Gastrocnemius medialis (tissue), 4 donors: ENCODE data around the gene DHRS12. TPM values are rescaled to one million over a fixed set of nuclear protein-coding genes. Genes with fewer than 3 reads are reported as not detected.
A peak's percentile ranks its signal among the peaks of the same experiment; 100 is the strongest.

Experiments used
- ATAC-seq, 2 donors: fragments of 150-250 bp; one replicate each; pipeline ENCODE4 v1.9.1; 2016
- DNase-seq, 2 donors: peaks; one replicate each; pipeline ENCODE4 v3.0.0-alpha.2; 2019
- H3K27ac ChIP-seq, 4 donors: fragments of 200-600 bp; sonication (generic); 1 replicate in 1 of 4; 2 replicates in 3 of 4; pipeline ENCODE4 v1.5.1; 2016 to 2018; ENCODE audit warnings: mild to moderate bottlenecking in 2 of 4, moderate library complexity in 1 of 4
- H3K27me3 ChIP-seq, 3 donors: fragments of 200-600 bp; sonication (generic) in 2 of 3; 1 replicate in 1 of 3; 2 replicates in 2 of 3; pipeline versions ENCODE4 v1.5.1 to v1.6.0; 2016 to 2019; ENCODE audit warnings: mild to moderate bottlenecking in 1 of 3, moderate library complexity in 1 of 3
- H3K36me3 ChIP-seq, 2 donors: fragments of 200-600 bp; sonication (generic) in 1 of 2; one replicate each; pipeline ENCODE4 v1.5.1; 2017 to 2018
- H3K4me1 ChIP-seq, 2 donors: fragments of 200-600 bp; sonication (generic) in 1 of 2; one replicate each; pipeline ENCODE4 v1.5.1; 2016 to 2017; ENCODE audit warnings: mild to moderate bottlenecking in 2 of 2
- H3K4me3 ChIP-seq, 4 donors: fragments of 200-600 bp; sonication (generic) in 3 of 4; 1 replicate in 1 of 4; 2 replicates in 3 of 4; pipeline ENCODE4 v1.5.1; 2016 to 2019; ENCODE audit warnings: mild to moderate bottlenecking in 2 of 4
- H3K9me3 ChIP-seq, 3 donors: fragments of 200-600 bp; sonication (generic) in 2 of 3; 1 replicate in 1 of 3; 2 replicates in 2 of 3; pipeline ENCODE4 v1.5.1; 2016 to 2019
- POLR2A ChIP-seq, 2 donors: fragments of 450-650 bp; IDR thresholded peaks; one replicate each; pipeline ENCODE4 v1.6.1; 2017; ENCODE audit warnings: antibody characterized with exemption in 2 of 2, mild to moderate bottlenecking in 2 of 2, moderate library complexity in 2 of 2
- in situ Hi-C, 4 donors: fragments of 200-750 bp; cut with MboI; loops; one replicate each; pipeline versions ENCODE4 v1.15.0 to v1.8.0; 2017; ENCODE audit warnings: low sequenced_read_pairs in 4 of 4
- intact Hi-C: fragments of 100-400 bp; cut with DNase I; formaldehyde crosslinking; loops from one replicate; pipeline ENCODE4 v1.15.1; 2023; ENCODE audit warnings: low total_unique reads
- total RNA-seq, 4 donors: library from RNA; depleted of rRNA; stranded (reverse); fragments of >200 nt; gene quantifications; one replicate each; pipeline versions ENCODE4 v1.1.0 to v1.2.3, GENCODE V29; 2016
- TF ChIP-seq, protein P1 (sequence below), 5 experiments: fragments of 450-650 bp in 3 of 5; fragments of 200-600 bp in 2 of 5; sonication (generic) in 2 of 5; IDR thresholded peaks in 4 of 5; conservative IDR thresholded peaks in 1 of 5; 1 replicate in 4 of 5; 2 replicates in 1 of 5; pipeline ENCODE4 v1.5.1; 2016 to 2019; ENCODE audit warnings: antibody characterized with exemption in 5 of 5, mild to moderate bottlenecking in 3 of 5, moderate library complexity in 3 of 5

DHRS12 gene
- total RNA-seq, 4 donors from 2014 or later: 1.8 to 6.0 (median 4.7) TPM

DNA sequence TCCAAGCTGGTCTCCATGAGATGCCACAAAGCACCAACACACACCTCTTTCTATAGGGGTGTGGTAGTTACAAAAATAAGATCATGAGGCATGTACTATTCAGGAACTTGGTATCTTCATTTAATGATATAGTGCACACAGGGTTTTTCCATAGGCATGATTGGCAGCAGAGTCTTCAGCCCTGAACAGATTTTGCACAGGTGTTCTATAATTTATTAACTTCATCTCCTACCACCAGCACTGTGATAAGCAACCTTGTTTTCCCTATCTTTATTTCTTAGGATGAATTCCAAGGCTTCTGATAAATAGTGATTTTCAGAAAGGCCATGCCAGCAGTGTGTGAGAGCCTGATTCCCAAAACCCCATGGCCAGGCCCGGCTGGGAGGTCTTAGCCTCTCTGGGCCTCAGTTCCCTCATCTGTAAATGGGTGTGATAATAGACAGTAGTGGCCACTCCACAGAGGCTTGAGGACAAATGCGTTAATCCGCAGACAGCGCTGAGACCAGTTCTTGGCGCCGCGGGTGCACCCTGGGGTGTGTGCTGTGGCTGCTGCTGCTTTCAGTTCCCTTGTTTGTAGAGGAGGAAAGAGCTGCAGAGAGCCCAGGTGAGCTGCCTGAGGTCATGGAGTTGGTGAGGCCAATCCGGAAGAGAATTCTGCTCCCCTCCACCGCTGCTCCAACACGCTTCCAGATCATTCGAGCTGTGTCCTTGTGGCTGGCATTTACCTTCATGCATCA, 33.1 kb downstream of the DHRS12 start:
- peak overlapping the region; percentile 70 to 80 (median 73) for H3K27ac ChIP-seq
- intact Hi-C loops (no loop called here), in situ Hi-C loops (no loop called here)
- no peaks in the 10 kb centered on the region for H3K27me3 ChIP-seq
- H3K9me3 ChIP-seq: no peaks in the 10 kb centered on the region
- no peak for TF ChIP-seq POLR2A (IDR thresholded peaks at IDR 0.05)
- TF ChIP-seq, protein P1, sequence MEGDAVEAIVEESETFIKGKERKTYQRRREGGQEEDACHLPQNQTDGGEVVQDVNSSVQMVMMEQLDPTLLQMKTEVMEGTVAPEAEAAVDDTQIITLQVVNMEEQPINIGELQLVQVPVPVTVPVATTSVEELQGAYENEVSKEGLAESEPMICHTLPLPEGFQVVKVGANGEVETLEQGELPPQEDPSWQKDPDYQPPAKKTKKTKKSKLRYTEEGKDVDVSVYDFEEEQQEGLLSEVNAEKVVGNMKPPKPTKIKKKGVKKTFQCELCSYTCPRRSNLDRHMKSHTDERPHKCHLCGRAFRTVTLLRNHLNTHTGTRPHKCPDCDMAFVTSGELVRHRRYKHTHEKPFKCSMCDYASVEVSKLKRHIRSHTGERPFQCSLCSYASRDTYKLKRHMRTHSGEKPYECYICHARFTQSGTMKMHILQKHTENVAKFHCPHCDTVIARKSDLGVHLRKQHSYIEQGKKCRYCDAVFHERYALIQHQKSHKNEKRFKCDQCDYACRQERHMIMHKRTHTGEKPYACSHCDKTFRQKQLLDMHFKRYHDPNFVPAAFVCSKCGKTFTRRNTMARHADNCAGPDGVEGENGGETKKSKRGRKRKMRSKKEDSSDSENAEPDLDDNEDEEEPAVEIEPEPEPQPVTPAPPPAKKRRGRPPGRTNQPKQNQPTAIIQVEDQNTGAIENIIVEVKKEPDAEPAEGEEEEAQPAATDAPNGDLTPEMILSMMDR (IDR thresholded peaks at IDR 0.05 in 4 of 5, conservative IDR thresholded peaks at IDR 0.05 in 1 of 5): no peak
- peaks cover 0 to 4% of the 10 kb centered on the region in 2 donors for H3K36me3 ChIP-seq
- no peak for DNase-seq
- no peak for ATAC-seq
- peaks cover 11 to 17% of the 10 kb centered on the region in 2 donors for H3K4me1 ChIP-seq
- no peak overlapping the region for H3K4me3 ChIP-seq

GRCh38 chr13:51770160-51770559, 33.8 kb downstream of the DHRS12 start:
- Histone ChIP-seq H3K27ac (peak overlapping the region; percentile 70 to 80 (median 73)), H3K9me3 (no peaks in the 10 kb centered on the region), H3K27me3 (no peaks in the 10 kb centered on the region), H3K36me3 (peaks cover 0 to 4% of the 10 kb centered on the region in 2 donors), H3K4me3 (no peak overlapping the region), H3K4me1 (peaks cover 11 to 17% of the 10 kb centered on the region in 2 donors)
- ATAC-seq (peak in 1 of 2 donors; percentile 15), DNase-seq (no peak)
- intact Hi-C loops (no loop called here), in situ Hi-C loops (no loop called here)
- no peak for TF ChIP-seq POLR2A (IDR thresholded peaks at IDR 0.05)
- TF ChIP-seq, protein P1 (IDR thresholded peaks at IDR 0.05 in 4 of 5, conservative IDR thresholded peaks at IDR 0.05 in 1 of 5): no peak

- peaks cover 11 to 17% of the 10 kb centered on the region in 2 donors for H3K4me1 ChIP-seq
- no peak for TF ChIP-seq POLR2A (IDR thresholded peaks at IDR 0.05)
- TF ChIP-seq, protein P1 (IDR thresholded peaks at IDR 0.05 in 4 of 5, conservative IDR thresholded peaks at IDR 0.05 in 1 of 5): no peak
- H3K36me3 ChIP-seq: peaks cover 0 to 4% of the 10 kb centered on the region in 2 donors
- H3K27ac ChIP-seq: peak overlapping the region; percentile 70 to 80 (median 73)
- H3K4me3 ChIP-seq: no peak overlapping the region
- no peaks in the 10 kb centered on the region for H3K9me3 ChIP-seq
- DNase-seq: peak; percentile 50 to 64
- ATAC-seq: peak; percentile 80 to 90
- H3K27me3 ChIP-seq: no peaks in the 10 kb centered on the region
- intact Hi-C loops: no loop called here
- in situ Hi-C loops: no loop called here
These were observed 34.4 kb downstream of the DHRS12 start for GRCh38 chr13:51769455-51770127.

DNA sequence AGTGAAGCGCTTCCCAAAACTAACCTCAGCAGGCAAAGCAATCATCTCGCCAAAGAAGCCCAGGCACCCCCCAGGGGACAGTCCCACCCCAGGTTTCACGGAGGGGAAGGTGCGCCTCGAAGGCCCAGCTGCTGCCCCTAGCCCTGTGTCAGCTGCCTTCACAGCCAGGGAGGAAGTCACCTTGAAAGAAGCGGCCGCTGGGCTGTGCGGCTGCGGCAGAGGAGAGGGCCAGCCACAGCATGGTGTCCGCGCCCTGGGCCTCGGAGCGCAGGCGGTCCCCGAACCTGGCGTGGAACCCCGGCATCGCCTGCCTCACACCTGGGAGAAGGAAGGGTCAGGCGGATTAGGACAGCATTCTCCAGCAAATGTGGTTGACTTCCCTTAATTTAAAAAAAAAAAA, 35.0 kb downstream of the DHRS12 start:
- Histone ChIP-seq H3K4me3 (no peak overlapping the region), H3K27me3 (no peaks in the 10 kb centered on the region), H3K27ac (peak overlapping the region; percentile 70 to 80 (median 73)), H3K36me3 (peaks cover 0 to 4% of the 10 kb centered on the region in 2 donors), H3K4me1 (peaks cover 11 to 17% of the 10 kb centered on the region in 2 donors), H3K9me3 (no peaks in the 10 kb centered on the region)
- no peak for DNase-seq
- ATAC-seq: no peak
- TF ChIP-seq, protein P1 (IDR thresholded peaks at IDR 0.05 in 4 of 5, conservative IDR thresholded peaks at IDR 0.05 in 1 of 5): no peak
- no peak for TF ChIP-seq POLR2A (IDR thresholded peaks at IDR 0.05)
- in situ Hi-C loops: no loop called here
- intact Hi-C loops: no loop called here
